ENCODE measurements around the gene KRT78. TPM values are rescaled to one million over a fixed set of nuclear protein-coding genes. Genes with fewer than 3 reads are reported as not detected.

Gene KRT78
- total RNA-seq, 1 donor from 2014 or later: not detected

DNA sequence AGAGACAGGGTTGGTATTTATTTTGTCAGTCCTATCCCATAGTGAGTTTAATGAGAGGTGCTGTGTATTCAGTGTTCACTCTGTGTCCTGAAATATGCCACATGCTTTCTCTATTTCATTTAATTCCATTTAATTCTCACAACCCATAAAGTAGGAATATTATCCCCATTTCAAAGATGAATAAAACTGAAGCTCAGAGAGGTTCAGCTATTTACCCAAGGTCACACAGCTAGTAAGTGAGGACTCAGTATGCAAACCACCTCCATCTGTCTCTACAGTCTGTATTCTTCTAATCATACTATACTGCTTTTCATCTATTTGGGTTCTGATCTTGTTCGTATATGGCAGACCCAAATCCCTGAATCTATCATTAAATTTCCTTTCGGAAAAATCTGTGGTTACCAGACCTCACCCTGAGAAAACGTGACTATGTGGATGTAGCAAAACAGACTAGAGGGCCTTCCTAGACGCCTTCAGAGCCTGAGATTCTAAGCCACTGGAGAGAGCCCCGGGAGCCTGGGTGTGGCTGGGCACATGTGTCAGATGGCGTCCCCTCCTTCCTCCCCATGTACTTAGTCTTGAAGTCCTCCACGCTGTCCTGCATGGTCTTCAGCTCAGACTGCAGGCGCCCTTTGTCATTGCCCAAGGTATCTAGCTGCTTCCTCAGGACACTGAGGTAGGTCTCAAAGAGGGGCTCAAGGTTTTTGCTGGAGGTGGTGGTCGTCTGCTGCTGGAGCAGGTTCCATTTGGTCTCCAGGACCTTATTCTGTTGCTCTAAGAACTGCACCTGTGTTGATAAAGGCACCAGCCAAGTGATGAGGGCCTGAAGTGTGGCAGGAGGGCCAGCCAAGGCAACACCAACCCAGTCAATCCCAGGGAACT, 37.4 kb downstream of the KRT78 start:
- DNase-seq: no peak

- no peak for DNase-seq
These were observed 38.2 kb downstream of the KRT78 start for GRCh38 chr12:52810554-52810953.

DNA sequence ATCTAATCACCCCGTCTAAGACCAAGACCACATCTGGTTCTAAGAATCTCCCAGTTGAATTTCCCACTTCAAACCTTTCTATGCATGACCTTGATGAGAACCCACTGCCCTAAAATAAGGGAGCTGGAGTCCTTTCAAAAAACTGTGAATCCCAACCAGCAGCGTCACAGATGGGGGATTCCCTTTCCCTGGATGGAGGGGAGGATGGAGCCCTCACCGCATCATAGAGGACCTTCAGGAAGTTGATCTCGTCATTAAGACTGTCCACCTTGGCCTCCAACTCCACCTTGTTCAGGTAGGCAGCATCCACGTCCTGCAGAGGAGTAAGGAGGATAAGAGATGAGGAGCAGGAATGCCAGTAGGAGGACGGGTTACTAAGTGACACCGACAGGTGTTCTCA, 39.6 kb downstream of the KRT78 start:
- DNase-seq: no peak

DNA sequence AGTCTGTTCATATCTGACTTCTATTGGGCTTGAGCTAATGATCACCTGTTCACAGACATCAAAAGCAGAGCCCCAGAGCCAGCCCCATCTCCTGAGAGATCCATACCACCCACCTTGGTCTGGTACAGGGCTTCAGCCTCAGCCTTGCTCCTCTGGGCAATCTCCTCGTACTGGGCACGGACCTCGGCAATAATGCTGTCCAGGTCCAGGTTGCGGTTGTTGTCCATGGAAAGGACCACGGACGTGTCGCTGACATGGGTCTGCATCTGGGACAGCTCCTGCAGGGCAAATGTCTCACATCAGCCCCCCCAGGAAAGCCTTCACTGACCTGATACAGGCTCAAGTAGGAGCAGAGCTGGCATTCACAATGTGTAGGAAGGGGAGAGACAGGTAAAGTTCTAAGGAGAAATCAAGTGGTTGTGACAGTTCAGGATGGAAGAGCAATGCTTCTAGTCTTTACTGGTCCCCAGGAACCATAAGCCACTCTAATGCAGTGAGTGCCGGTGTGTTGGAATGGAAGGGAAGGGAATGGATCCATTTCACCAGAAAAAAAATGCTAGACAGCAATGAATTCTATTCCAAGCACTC, 40.1 kb downstream of the KRT78 start:
- DNase-seq: no peak

DNA sequence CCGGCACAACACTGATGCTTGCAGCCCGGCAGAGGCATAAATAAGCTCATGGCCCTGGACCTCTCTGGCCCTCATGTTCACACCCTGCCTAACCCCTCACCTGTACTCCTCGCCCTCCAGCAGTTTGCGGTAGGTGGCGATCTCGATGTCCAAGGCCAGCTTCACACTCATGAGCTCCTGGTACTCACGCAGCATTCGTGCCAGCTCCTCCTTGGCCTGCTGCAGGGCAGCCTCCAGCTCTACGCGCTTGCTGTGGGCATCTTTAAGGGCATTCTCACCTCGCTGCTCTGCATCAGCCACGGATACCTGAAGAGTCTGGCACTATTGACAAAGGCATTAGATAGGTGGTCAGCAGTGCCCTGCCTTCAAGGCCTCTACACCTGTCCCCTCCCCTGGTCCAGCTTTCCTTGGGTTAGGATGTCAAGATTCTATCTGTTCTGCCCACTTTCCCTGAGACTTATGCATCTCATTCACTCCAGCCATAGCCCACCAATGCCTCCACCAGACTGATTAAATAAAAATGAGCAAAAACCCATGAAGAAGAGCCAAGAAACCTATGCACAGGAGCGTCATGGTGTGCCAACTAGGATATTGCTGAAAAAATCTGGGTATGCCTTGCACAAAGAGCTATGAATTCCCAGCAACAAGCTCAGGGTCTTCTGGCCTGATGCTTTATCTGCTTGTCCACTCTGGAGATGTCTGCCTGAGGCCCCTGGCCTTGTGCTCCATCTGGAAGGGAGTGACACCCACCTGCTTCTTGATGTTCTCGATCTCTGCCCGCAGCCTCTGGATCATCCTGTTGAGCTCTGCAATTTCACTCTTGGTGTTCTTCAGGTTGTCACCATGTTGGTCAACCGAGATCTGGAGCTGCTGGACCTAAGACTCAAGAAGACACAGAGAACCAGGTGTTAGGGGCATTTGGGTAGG, 41.0 kb downstream of the KRT78 start:
- DNase-seq: no peak

DNA sequence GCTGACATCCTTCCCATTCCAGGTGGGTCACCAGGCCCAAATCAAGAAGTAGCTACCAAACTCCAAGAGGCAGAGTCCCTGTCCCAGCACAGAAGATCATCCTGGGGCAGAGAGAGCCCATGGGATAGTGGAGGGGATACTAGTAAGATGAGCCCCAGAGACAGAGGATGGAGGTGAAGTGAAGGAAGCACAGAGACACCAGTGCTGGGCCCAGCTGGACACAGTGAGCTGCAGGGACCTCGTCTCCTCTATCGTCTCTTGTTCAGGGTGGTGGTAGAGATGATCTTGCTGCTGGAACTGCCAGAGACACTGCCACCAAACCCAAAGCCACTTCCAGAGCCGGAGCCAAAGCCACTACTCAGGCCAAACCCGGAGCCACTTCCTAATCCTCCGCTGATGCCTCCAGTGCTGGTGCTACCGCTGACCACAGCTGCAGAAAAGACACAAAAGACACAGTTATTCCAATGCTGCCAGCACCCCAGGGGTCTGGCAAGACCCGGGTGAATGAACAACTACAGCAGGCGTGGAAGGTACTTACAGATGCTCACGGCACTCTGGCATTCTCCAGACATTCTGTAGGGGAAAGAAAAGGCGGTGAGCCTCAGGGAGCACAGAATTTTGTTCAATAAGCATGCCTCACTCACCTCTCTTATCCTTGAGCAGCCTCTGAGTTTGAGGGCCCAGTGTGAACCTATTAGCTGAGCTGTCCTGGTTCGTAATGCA, 41.8 kb downstream of the KRT78 start:
- DNase-seq: no peak

GRCh38 chr12:52806169-52806811, 42.5 kb downstream of the KRT78 start:
- no peak for DNase-seq

GRCh38 chr12:52805739-52806138, 43.1 kb downstream of the KRT78 start:
- no peak for DNase-seq

DNA sequence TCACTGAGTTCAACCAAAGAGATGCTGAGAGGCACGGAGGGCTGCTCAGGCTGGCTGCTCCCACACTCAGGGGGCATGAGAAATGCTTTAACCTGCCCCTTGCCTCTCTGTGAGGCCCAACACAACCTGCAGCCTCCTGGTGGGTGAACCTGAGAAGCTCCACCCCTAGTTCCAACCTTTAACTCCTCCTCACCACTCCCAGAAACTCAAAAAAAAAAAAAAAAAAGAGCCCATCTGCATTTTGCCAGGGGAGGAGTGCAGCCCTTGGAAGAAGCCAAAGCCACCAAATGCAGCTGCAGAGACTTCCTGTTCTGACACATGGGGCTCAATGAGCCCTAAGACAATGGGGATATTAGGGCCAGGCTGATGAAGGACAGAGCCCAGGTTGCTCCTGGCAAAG, 43.8 kb downstream of the KRT78 start:
- DNase-seq: no peak

- DNase-seq: no peak
These were observed 46.4 kb downstream of the KRT78 start for GRCh38 chr12:52802442-52802841.

- no peak for DNase-seq
These were observed 47.0 kb downstream of the KRT78 start for GRCh38 chr12:52801773-52802172.

- DNase-seq: no peak
These were observed 48.4 kb downstream of the KRT78 start for GRCh38 chr12:52800259-52800917.

- DNase-seq: no peak
These were observed 49.1 kb downstream of the KRT78 start for GRCh38 chr12:52799505-52800211.

DNA sequence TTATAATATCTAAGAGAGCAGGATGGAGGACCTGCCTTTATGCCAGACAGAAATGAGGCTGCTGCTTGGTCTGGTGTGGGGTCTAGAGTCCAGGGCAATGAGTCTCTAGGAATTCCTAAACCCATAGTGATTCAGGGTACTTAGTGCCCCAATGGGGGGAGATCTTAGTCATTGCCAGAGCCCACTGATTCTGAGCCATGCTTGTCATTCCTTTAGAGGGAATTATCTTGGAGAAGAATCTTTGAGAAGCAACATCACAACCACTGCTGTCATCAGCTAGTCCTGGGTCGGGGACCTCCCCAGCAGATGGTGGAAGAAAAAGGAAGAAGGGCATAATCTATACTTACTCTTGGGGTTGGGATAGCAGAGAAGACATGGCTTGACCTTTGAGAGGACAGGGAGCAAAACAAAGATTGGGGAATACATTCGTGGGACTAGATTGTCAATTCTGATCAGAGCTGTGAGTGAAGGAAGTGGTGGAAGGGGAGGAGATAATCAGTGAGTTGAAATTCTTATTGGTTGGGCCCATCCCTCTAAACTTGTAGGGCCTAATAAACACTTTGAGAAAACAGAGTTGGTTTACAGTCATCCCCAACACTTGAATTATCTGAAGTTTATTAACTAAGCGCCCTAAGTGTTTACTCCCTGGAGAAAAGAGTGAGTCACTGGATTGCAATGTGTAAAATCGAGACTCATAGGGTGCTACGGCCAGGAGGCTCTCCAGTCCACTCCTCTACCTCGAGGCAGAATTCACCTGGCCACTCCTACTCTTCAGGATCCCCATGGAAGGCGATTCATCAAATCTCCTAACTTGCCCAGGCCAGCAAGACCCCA, 49.9 kb downstream of the KRT78 start:
- no peak for DNase-seq

- DNase-seq: no peak
These were observed 50.7 kb downstream of the KRT78 start for GRCh38 chr12:52798003-52798670.

- DNase-seq: no peak
These were observed 51.3 kb downstream of the KRT78 start for GRCh38 chr12:52797529-52797894.

- DNase-seq: no peak
These were observed 51.8 kb downstream of the KRT78 start for GRCh38 chr12:52796839-52797528.

GRCh38 chr12:52796429-52796794, 52.4 kb downstream of the KRT78 start:
- no peak for DNase-seq
